Testis (tissue), 3 donors: ENCODE results near the gene SPECC1L. TPM values are rescaled to one million over a fixed set of nuclear protein-coding genes. Genes with fewer than 3 reads are reported as not detected.

ENCODE experiments used
- DNase-seq: peaks from one replicate; pipeline ENCODE4 v3.0.0-alpha.2; 2019
- H3K27ac ChIP-seq, 2 donors: fragments of 200-600 bp; sonication (generic); one replicate each; pipeline ENCODE4 v1.5.1; 2019
- H3K27me3 ChIP-seq: fragments of 200-600 bp; sonication (generic); one replicate; pipeline ENCODE4 v1.5.1; 2019
- H3K36me3 ChIP-seq: fragments of 200-600 bp; sonication (generic); one replicate; pipeline ENCODE4 v1.5.1; 2017; ENCODE audit warnings: low read depth; ENCODE audit errors: missing control alignments
- H3K4me1 ChIP-seq: fragments of 200-600 bp; sonication (generic); one replicate; pipeline ENCODE4 v1.5.1; 2019
- H3K4me3 ChIP-seq, 2 donors: fragments of 200-600 bp; sonication (generic); one replicate each; pipeline ENCODE4 v1.5.1; 2017 to 2019
- H3K9me3 ChIP-seq: fragments of 200-600 bp; sonication (generic); one replicate; pipeline ENCODE4 v1.5.1; 2017
- CTCF ChIP-seq, 3 experiments: fragments of 450-650 bp in 2 of 3; fragments of 200-600 bp in 1 of 3; sonication (generic) in 1 of 3; IDR thresholded peaks; one replicate each; pipeline ENCODE4 v1.5.1; 2016 to 2019; ENCODE audit warnings: antibody characterized with exemption in 3 of 3, mild to moderate bottlenecking in 2 of 3, moderate library complexity in 1 of 3
- POLR2A ChIP-seq: fragments of 450-650 bp; IDR thresholded peaks from one replicate; pipeline ENCODE4 v1.6.1; 2017; ENCODE audit warnings: antibody characterized with exemption, mild to moderate bottlenecking, moderate library complexity
- WGBS, 2 donors: methylation state at CpG; one replicate each; pipeline ENCODE4 v1.1.5; 2018; 5-methylcytosine and 5-hydroxymethylcytosine counted together
- intact Hi-C: fragments of 100-400 bp; cut with DNase I; formaldehyde crosslinking; loops from one replicate; pipeline ENCODE4 v1.15.1; 2023; ENCODE audit warnings: low total_unique reads
- polyA plus RNA-seq: library from polyadenylated mRNA; stranded (reverse); fragments of 350-450 nt; fragmentation: Illumina TruSeq; extraction: RNeasy Lipid Tissue Mini Kit (QIAGEN cat#74804); gene quantifications from one replicate; pipeline ENCODE4 v1.2.3, GENCODE V29; 2014; ENCODE audit warnings: low read depth, low replicate concordance; ENCODE audit not compliant: insufficient read depth
- total RNA-seq, 2 donors: library from RNA; depleted of rRNA; stranded (reverse); fragments of >200 nt; gene quantifications; one replicate each; pipeline ENCODE4 v1.2.3, GENCODE V29; 2016

The SPECC1L gene
- total and polyA plus RNA-seq, 3 donors from 2014 or later: 70.0 to 83.6 (median 82.3) TPM

- H3K27me3 ChIP-seq: no peaks in the 10 kb centered on the region
- H3K9me3 ChIP-seq: no peaks in the 10 kb centered on the region
- intact Hi-C loops: no loop called here
- no peaks in the 10 kb centered on the region for H3K36me3 ChIP-seq
- H3K4me3 ChIP-seq: no peak overlapping the region
- peaks cover 22% of the 10 kb centered on the region for H3K4me1 ChIP-seq
- 89 to 94% methylated on average over 2 of the region's 2 CpGs for WGBS, 2 donors
- DNase-seq: no peak
- H3K27ac ChIP-seq: no peak overlapping the region
- no peak for TF ChIP-seq POLR2A
Measured at GRCh38 chr22:24394254-24394653, 123.6 kb downstream of the SPECC1L start.

- no peak overlapping the region for H3K4me3 ChIP-seq
- H3K4me1 ChIP-seq: peaks cover 7% of the 10 kb centered on the region
- H3K27ac ChIP-seq: no peak overlapping the region
- TF ChIP-seq CTCF (IDR thresholded peaks at IDR 0.05): no peak
- TF ChIP-seq POLR2A: no peak
- no peak for DNase-seq
- intact Hi-C loops: no loop called here
- no peaks in the 10 kb centered on the region for H3K9me3 ChIP-seq
- H3K36me3 ChIP-seq: no peaks in the 10 kb centered on the region
- no peaks in the 10 kb centered on the region for H3K27me3 ChIP-seq
Measured at GRCh38 chr22:24398409-24398808, 127.8 kb downstream of the SPECC1L start.

GRCh38 chr22:24400034-24400725 is 129.5 kb downstream of the SPECC1L start:
- Histone ChIP-seq H3K4me3 (no peak overlapping the region), H3K4me1 (peaks cover 7% of the 10 kb centered on the region), H3K36me3 (no peaks in the 10 kb centered on the region), H3K9me3 (no peaks in the 10 kb centered on the region), H3K27me3 (no peaks in the 10 kb centered on the region), H3K27ac (no peak overlapping the region)
- intact Hi-C loops: no loop called here
- 82 to 84% methylated on average over 8 of the region's 8 CpGs for WGBS, 2 donors
- no peak for DNase-seq
- TF ChIP-seq POLR2A (no peak), CTCF (IDR thresholded peaks at IDR 0.05) (no peak)

GRCh38 chr22:24400726-24401596 is 130.3 kb downstream of the SPECC1L start:
- Histone ChIP-seq H3K36me3 (no peaks in the 10 kb centered on the region), H3K27me3 (no peaks in the 10 kb centered on the region), H3K4me1 (peaks cover 7% of the 10 kb centered on the region), H3K9me3 (no peaks in the 10 kb centered on the region), H3K4me3 (no peak overlapping the region), H3K27ac (no peak overlapping the region)
- DNase-seq: no peak
- TF ChIP-seq CTCF (IDR thresholded peaks at IDR 0.05): no peak
- TF ChIP-seq POLR2A: no peak
- intact Hi-C loops: no loop called here
- 76 to 86% methylated on average over 9 of the region's 9 CpGs for WGBS, 2 donors

GRCh38 chr22:24401931-24402367 is 131.3 kb downstream of the SPECC1L start:
- WGBS, 2 donors: 91 to 98% methylated on average over 5 of the region's 5 CpGs
- no peak overlapping the region for H3K27ac ChIP-seq
- no peaks in the 10 kb centered on the region for H3K36me3 ChIP-seq
- no peak for TF ChIP-seq CTCF (IDR thresholded peaks at IDR 0.05)
- no peak for DNase-seq
- H3K4me1 ChIP-seq: peaks cover 7% of the 10 kb centered on the region
- H3K4me3 ChIP-seq: no peak overlapping the region
- H3K27me3 ChIP-seq: no peaks in the 10 kb centered on the region
- intact Hi-C loops: no loop called here
- H3K9me3 ChIP-seq: no peaks in the 10 kb centered on the region
